Measurements from ENCODE around the gene TGOLN2. TPM values are rescaled to one million over a fixed set of nuclear protein-coding genes. Genes with fewer than 3 reads are reported as not detected.

Gene TGOLN2
- polyA plus RNA-seq, 5 donors, result 77.4 to 106 (median 94.1) TPM

Other genes starting within 250 kb of the TGOLN2 start
- 10 to 100 TPM; 48.0 to 72.8 (median 62.1) TPM for gene TCF7L1, start 194.6 kb downstream of the TGOLN2 start, polyA plus RNA-seq (ENCODE audit: insufficient read depth in 1 of 5, insufficient read length in 5 of 5, low replicate concordance in 1 of 5)
- 10 to 100 TPM; 25.3 to 29.3 (median 27.0) TPM for gene RETSAT, start 26.5 kb upstream of the TGOLN2 start, polyA plus RNA-seq (ENCODE audit: insufficient read depth in 1 of 5, insufficient read length in 5 of 5, low replicate concordance in 1 of 5)
- 10 to 100 TPM; 30.3 to 39.1 (median 33.3) TPM for gene ELMOD3, start 26.8 kb upstream of the TGOLN2 start, polyA plus RNA-seq (ENCODE audit: insufficient read depth in 1 of 5, insufficient read length in 5 of 5, low replicate concordance in 1 of 5)
- 10 to 100 TPM; 42.5 to 59.9 (median 52.0) TPM for gene CAPG, start 82.4 kb upstream of the TGOLN2 start, polyA plus RNA-seq (ENCODE audit: insufficient read depth in 1 of 5, insufficient read length in 5 of 5, low replicate concordance in 1 of 5)
- gene SH2D6, start 90.7 kb upstream of the TGOLN2 start, polyA plus RNA-seq (ENCODE audit: insufficient read depth in 1 of 5, insufficient read length in 5 of 5, low replicate concordance in 1 of 5), result 1 to 10 TPM in 1 of 5 donors, under 1 TPM in 4; 0.67 to 1.7 (median 0.85) TPM
- gene MAT2A, start 211.2 kb upstream of the TGOLN2 start, polyA plus RNA-seq (ENCODE audit: insufficient read depth in 1 of 5, insufficient read length in 5 of 5, low replicate concordance in 1 of 5), result 100 to 1,000 TPM; 274 to 398 (median 339) TPM
- gene GGCX, start 233.5 kb upstream of the TGOLN2 start, polyA plus RNA-seq (ENCODE audit: insufficient read depth in 1 of 5, insufficient read length in 5 of 5, low replicate concordance in 1 of 5), result 10 to 100 TPM; 28.9 to 43.5 (median 35.2) TPM
- gene VAMP8, start 249.6 kb upstream of the TGOLN2 start, polyA plus RNA-seq (ENCODE audit: insufficient read depth in 1 of 5, insufficient read length in 5 of 5, low replicate concordance in 1 of 5), result 10 to 100 TPM; 54.6 to 78.1 (median 68.1) TPM

Measured in right lung (tissue), 5 donors.